Activated CD8-positive, alpha-beta memory T cell treated with anti-CD3 and anti-CD28 coated beads for 48 hours (primary cell): ENCODE measurements around the gene GIGYF1.
A peak's percentile ranks its signal among the peaks of the same experiment; 100 is the strongest.

ENCODE experiments used
- DNase-seq, 3 experiments: peaks; one replicate each; pipeline ENCODE4 v3.0.0-alpha.2; 2020; ENCODE audit warnings: low read depth in 2 of 3, low spot score in 2 of 3

Gene GIGYF1

GRCh38 chr7:100685631-100686145 lies 8.4 kb downstream of the GIGYF1 start:
- no peak for DNase-seq

DNA sequence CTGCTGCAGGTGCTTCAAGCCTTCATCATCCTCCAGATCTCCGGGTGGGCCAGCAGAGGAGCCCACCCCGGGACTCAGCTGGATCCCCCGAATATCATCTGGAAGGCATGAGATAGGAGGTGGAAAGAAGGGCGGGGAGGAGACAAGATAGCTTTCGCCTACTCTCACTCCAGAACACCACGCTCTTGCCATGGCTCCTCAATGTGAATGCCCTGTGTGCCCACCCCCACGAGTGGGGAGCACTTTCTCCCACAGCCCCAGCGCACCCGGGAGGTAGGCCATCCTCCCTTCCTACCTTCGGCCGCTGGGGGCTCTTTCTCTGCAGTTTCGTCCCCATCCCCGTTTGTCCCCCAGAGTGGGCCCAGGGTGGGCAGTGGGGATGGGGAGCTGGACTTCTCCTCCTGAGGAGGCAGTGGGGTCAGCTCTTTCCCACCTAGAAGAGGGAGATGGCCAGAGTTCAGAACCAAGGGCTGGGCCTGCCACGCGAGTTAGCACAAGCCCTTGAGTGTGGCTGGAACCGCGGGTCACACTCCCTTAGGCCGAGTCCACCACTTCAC lies 8.9 kb downstream of the GIGYF1 start:
- no peak for DNase-seq

DNA sequence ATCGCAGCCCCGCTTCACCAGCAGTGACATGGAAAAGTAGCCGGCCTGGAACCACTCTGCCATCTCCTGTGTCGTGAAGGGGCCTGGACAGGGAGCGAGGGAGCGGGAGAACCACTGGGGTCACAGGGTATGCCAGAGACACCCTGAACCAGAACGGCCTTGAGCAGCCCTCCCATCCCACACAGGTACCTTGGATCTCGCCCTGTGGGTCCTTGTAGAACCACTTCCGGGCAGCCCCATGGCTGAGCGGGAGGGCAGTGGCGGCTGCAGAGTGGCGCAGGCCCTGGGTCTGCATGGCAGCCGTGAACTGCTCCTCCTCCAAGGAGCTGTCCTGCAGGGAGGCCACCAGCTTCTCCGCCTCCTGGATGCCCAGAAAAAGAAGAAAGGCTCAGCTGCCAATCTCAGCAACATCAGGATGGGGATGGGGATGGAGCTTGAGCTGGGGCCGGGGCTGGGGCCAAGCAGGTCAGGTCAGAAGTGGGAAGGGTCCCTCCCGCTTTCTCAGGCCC lies 9.5 kb downstream of the GIGYF1 start:
- DNase-seq: no peak

DNA sequence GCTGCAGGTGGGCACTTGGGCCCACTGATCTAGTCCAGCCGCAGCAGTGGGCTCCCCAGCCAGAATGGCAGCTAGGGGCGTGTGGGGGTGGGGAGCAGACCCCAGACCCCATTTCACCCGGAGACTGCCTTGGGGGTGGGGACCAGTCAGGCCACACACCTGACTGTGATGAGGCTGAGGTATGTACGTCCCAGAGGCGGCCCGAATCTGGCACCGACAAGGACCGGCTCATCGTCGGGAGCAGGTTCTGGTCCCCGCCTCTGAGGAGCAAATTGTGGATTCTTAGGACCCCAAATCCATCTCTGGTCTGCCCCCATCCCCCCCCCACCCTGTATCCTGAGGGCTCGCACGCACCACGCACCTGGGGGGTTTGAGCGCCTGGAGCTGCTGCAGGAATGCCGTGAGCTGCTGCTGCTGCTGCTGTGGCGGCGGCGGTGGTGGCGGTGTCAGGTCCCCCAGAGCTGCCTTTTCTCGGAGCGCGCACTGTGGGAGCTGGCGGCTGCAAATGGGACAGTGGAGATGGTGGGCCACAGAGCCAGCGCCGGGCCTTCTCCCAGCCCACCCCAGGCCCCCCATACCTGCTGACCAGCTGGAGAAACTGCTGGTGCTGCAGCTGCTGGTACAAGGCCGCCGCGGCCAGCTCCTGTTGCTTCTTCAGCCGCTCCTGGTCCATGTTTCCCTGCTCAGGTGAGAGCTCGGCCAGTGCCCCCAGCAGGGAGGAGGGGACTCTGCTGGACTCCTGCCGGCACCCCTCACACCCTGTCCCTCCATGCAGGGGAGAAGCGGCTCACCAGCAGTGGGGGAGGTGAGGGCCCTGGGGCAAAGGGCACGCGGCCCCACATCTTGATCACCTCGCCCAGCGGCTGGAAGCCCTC lies 10.2 kb downstream of the GIGYF1 start:
- DNase-seq: no peak

- no peak for DNase-seq
Observed at GRCh38 chr7:100682991-100683658, 10.9 kb downstream of the GIGYF1 start.

DNA sequence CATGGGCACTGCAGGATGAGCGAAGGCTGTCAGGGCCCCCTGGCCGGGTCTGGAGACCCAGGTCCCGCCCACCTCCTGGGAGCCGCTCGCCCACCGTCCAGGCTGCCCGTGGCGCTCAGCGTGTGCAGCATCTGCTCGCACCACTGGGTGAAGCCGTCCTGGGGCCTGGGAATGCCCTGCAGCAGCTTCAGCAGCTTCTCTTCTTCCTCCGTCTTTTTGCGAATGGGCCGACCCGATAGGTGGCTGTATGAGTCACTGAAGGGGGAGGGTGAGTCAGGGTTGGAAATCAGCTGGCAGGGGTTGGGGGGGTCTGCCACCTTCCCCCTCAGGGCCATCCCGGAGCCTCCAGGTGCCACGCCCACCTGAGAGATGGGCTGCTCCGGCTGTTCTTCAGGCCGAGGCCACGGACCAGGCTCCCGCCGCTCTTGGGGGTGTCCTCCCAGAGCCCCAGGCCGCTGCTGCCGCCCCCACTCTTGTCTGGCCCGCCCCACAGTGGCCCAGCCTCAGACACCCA lies 11.8 kb downstream of the GIGYF1 start:
- DNase-seq: no peak

GRCh38 chr7:100681491-100682227 lies 12.4 kb downstream of the GIGYF1 start:
- DNase-seq: no peak

- no peak for DNase-seq
Observed at GRCh38 chr7:100680576-100681271, 13.3 kb downstream of the GIGYF1 start.

DNA sequence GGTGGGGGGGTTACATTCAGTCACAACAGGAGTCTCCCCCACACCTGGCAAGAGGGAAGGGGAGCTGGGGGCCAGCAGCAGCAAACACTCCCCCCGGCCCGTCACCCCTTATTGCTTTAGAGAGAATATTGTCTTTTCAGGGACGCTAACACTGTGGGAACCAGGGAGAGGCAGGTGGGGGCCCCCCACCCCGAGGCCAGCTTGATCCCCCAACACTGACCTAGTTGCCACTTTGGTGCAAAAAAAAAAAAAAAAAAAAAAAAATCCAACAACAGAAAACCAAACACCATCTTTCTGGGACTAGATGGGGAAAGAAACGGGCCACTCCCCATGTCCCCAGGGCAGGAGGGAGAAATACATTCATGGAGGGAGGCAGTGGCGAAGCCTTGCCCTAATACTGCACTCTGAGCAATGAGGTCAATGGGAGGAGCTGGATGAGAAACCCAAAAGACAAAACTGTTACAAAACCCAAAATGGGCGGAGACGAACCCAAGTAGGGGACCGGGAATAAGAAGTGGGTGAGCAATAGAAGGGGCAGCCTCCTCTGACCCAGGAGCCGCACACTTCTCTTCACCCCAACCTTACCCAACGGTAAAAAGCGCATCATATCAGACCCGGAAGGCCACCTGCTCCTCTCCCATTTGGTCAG lies 14.0 kb downstream of the GIGYF1 start:
- DNase-seq: no peak

DNA sequence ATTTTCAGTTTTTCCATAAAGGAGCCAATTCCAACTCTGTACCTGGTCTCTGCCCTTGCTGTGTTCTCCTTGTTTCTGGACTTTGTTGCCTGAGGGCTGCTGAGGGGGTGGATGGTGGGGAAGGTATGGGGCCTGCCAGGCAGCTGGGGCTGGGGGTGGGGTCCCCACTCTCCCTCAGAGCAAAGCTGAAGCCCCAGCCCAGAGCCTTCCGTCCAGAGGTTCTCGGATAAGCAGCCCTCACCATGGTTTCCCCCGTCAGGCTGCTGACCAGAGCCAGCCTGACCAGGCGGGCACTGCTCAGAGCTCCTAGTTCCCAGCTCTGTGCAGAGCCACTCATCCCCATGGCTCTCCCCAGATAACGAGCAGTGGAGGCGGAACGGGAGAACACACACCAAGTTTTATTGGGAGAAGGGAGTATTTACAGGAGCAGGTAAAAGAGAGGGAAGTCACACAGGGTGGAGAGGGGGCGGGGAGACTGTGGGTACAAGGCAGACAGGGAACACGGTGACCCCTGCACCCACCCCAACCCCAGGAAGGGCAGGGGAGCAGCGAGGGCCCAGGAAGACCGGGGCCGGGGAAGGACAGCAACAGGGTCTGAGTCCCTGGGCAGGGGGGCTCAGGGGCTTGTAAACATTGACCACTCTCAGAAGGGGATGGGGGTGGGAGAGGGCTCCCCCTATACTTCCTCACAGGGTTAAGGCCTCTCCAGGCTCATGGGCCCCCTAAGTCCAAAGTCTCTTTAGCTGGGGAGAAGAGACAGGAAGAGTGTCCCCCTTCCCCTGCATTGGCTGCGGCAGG lies 14.7 kb downstream of the GIGYF1 start:
- no peak for DNase-seq

DNA sequence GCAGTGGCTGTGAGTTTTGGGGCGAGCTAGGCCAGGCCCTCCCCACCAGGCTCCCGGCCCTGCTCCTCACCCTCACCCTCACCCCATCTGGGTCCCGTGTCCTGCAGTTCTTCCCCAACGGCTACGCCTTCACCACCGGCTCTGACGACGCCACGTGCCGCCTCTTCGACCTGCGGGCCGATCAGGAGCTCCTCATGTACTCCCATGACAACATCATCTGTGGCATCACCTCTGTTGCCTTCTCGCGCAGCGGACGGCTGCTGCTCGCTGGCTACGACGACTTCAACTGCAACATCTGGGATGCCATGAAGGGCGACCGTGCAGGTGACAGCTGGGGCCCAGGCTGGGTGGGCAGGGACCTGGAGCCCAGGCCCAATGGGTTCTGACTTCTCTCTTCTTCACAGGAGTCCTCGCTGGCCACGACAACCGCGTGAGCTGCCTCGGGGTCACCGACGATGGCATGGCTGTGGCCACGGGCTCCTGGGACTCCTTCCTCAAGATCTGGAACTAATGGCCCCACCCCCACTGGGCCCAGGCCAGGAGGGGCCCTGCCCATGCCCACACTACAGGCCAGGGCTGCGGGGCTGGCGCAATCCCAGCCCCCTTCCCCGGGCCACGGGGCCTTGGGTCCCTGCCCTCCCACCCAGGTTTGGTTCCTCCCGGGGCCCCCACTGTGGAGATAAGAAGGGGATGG lies 15.6 kb downstream of the GIGYF1 start:
- no peak for DNase-seq

GRCh38 chr7:100677308-100678267 lies 16.5 kb downstream of the GIGYF1 start:
- DNase-seq: no peak

GRCh38 chr7:100676501-100677306 lies 17.3 kb downstream of the GIGYF1 start:
- no peak for DNase-seq

GRCh38 chr7:100675581-100676350 lies 18.3 kb downstream of the GIGYF1 start:
- DNase-seq: peak in 1 of 3 experiments; percentile 75

DNA sequence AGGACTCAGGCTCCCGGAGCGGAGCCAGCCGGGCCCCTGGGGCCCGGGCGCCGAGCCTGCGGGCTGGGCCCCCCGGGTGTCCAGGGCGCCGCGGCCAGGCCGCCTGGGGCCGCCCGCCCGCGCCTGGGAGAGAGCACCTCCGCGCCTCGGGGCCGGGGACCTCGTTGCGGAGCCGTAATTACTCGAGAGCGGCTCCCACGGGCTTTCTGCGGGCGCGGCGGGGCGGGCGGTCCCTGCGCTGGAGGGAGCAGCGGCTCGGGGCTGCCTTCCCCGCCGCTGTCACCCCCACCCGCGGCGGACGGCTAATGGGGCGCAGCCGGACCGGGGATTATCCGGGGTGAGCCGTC lies 19.0 kb downstream of the GIGYF1 start:
- DNase-seq: no peak
